ENCODE results near the gene KRTAP29-1.
A peak's percentile ranks its signal among the peaks of the same experiment; 100 is the strongest.

The KRTAP29-1 gene

DNA sequence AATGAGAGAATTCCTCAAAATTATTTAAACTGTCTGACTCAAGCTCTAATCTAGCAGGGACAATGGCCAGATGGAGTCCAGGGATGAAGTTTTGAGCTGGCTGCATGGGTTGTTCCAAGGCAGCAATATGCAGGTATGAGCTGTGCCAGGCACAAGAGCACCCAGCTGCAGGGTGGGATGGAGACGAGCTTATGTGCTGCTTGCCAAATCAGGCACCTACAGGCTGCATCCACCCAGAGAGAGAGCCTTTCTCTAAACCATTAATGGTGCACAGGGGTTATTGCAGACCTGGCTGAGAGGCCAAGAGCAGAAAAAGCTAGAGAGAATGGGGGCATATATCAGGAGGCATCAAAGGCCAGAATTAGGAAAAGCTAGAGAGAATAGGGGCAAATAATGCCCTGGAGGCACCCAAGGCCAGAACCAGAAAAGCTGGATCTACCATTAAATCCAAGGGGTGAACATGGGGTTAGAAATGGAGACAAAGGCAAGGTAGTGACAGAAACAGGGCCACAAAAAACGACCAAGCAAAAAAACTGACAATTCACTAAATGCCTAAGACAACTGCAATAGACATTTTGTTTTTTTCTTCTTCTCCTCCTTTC, 37.0 kb upstream of the KRTAP29-1 start:
- Histone ChIP-seq H3K27me3 (replicated peaks; ENCODE audit: control insufficient read depth, insufficient read depth, low read length) (peaks cover 19% of the 10 kb centered on the region), H3K36me3 (ENCODE audit: control insufficient read depth, insufficient read depth, low read length, severe bottlenecking) (no peaks in the 10 kb centered on the region), H3K9ac (ENCODE audit: low read length) (no peak overlapping the region), H3K4me3 (ENCODE audit: low read length) (no peak overlapping the region), H3K9me3 (ENCODE audit: control insufficient read depth, low read length) (peaks cover 26% of the 10 kb centered on the region), H3K4me1 (ENCODE audit: control insufficient read depth, insufficient read depth, low read length) (peaks cover 5% of the 10 kb centered on the region)
- no peak for DNase-seq (ENCODE audit: low read depth)

GRCh38 chr17:41338961-41339485, 36.4 kb upstream of the KRTAP29-1 start:
- Histone ChIP-seq H3K9me3 (ENCODE audit: control insufficient read depth, low read length) (peaks cover 26% of the 10 kb centered on the region), H3K4me1 (ENCODE audit: control insufficient read depth, insufficient read depth, low read length) (peaks cover 5% of the 10 kb centered on the region), H3K36me3 (ENCODE audit: control insufficient read depth, insufficient read depth, low read length, severe bottlenecking) (no peaks in the 10 kb centered on the region), H3K4me3 (ENCODE audit: low read length) (no peak overlapping the region), H3K9ac (ENCODE audit: low read length) (no peak overlapping the region), H3K27me3 (replicated peaks; ENCODE audit: control insufficient read depth, insufficient read depth, low read length) (peaks cover 25% of the 10 kb centered on the region)
- peak; percentile 46 for DNase-seq (ENCODE audit: low read depth)

- Histone ChIP-seq H3K4me3 (ENCODE audit: low read length) (no peak overlapping the region), H3K9ac (ENCODE audit: low read length) (no peak overlapping the region), H3K9me3 (ENCODE audit: control insufficient read depth, low read length) (no peaks in the 10 kb centered on the region), H3K27me3 (replicated peaks; ENCODE audit: control insufficient read depth, insufficient read depth, low read length) (peaks cover 19% of the 10 kb centered on the region), H3K36me3 (ENCODE audit: control insufficient read depth, insufficient read depth, low read length, severe bottlenecking) (no peaks in the 10 kb centered on the region), H3K4me1 (ENCODE audit: control insufficient read depth, insufficient read depth, low read length) (peaks cover 5% of the 10 kb centered on the region)
- DNase-seq (ENCODE audit: low read depth): no peak
Observed at GRCh38 chr17:41335747-41336146, 33.1 kb upstream of the KRTAP29-1 start.

- no peak for DNase-seq (ENCODE audit: low read depth)
Observed at GRCh38 chr17:41334385-41335305, 32.0 kb upstream of the KRTAP29-1 start.

DNA sequence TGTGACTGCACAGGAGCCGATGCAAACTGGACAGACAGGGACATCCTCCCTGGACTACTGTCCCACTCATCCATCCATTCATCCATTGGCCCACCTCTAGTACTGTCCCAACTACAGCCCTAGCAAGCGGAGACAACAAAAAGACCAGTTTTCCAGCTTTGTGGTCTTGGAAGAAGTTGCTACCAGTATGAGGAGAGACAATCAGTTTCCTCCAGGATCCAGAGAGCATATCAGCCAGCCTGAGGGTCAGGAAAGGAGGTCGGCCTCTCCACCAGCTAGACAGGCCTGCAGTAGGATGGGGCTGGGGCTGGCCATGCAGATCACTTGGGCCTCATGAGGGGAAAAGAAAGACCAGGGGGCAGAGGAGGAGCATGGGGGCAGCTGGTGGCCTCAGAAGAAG, 31.2 kb upstream of the KRTAP29-1 start:
- H3K4me3 ChIP-seq (ENCODE audit: low read length): no peak overlapping the region
- no peaks in the 10 kb centered on the region for H3K36me3 ChIP-seq (ENCODE audit: control insufficient read depth, insufficient read depth, low read length, severe bottlenecking)
- no peaks in the 10 kb centered on the region for H3K9me3 ChIP-seq (ENCODE audit: control insufficient read depth, low read length)
- no peak for DNase-seq (ENCODE audit: low read depth)
- no peak overlapping the region for H3K9ac ChIP-seq (ENCODE audit: low read length)
- no peaks in the 10 kb centered on the region for H3K4me1 ChIP-seq (ENCODE audit: control insufficient read depth, insufficient read depth, low read length)
- H3K27me3 ChIP-seq (replicated peaks; ENCODE audit: control insufficient read depth, insufficient read depth, low read length): peaks cover 12% of the 10 kb centered on the region

More at GRCh38 chr17:41334385-41335305, 32.0 kb upstream of the KRTAP29-1 start:
- no peak overlapping the region for H3K4me3 ChIP-seq (ENCODE audit: low read length)
- H3K4me1 ChIP-seq (ENCODE audit: control insufficient read depth, insufficient read depth, low read length): peaks cover 5% of the 10 kb centered on the region
- H3K9me3 ChIP-seq (ENCODE audit: control insufficient read depth, low read length): no peaks in the 10 kb centered on the region
- H3K36me3 ChIP-seq (ENCODE audit: control insufficient read depth, insufficient read depth, low read length, severe bottlenecking): no peaks in the 10 kb centered on the region
- no peak overlapping the region for H3K9ac ChIP-seq (ENCODE audit: low read length)
- peaks cover 15% of the 10 kb centered on the region for H3K27me3 ChIP-seq (replicated peaks; ENCODE audit: control insufficient read depth, insufficient read depth, low read length)

- Histone ChIP-seq H3K9me3 (ENCODE audit: control insufficient read depth, low read length) (no peaks in the 10 kb centered on the region), H3K36me3 (ENCODE audit: control insufficient read depth, insufficient read depth, low read length, severe bottlenecking) (no peaks in the 10 kb centered on the region), H3K4me1 (ENCODE audit: control insufficient read depth, insufficient read depth, low read length) (no peaks in the 10 kb centered on the region), H3K27me3 (replicated peaks; ENCODE audit: control insufficient read depth, insufficient read depth, low read length) (peaks cover 12% of the 10 kb centered on the region), H3K4me3 (ENCODE audit: low read length) (no peak overlapping the region), H3K9ac (ENCODE audit: low read length) (no peak overlapping the region)
- DNase-seq (ENCODE audit: low read depth): no peak
Observed at GRCh38 chr17:41333098-41333497, 30.4 kb upstream of the KRTAP29-1 start.

- Histone ChIP-seq H3K4me3 (ENCODE audit: low read length) (no peak overlapping the region), H3K4me1 (ENCODE audit: control insufficient read depth, insufficient read depth, low read length) (no peaks in the 10 kb centered on the region), H3K9ac (ENCODE audit: low read length) (no peak overlapping the region), H3K36me3 (ENCODE audit: control insufficient read depth, insufficient read depth, low read length, severe bottlenecking) (no peaks in the 10 kb centered on the region), H3K9me3 (ENCODE audit: control insufficient read depth, low read length) (no peaks in the 10 kb centered on the region), H3K27me3 (replicated peaks; ENCODE audit: control insufficient read depth, insufficient read depth, low read length) (peaks cover 12% of the 10 kb centered on the region)
- DNase-seq (ENCODE audit: low read depth): no peak
Observed at GRCh38 chr17:41332239-41332638, 29.6 kb upstream of the KRTAP29-1 start.

DNA sequence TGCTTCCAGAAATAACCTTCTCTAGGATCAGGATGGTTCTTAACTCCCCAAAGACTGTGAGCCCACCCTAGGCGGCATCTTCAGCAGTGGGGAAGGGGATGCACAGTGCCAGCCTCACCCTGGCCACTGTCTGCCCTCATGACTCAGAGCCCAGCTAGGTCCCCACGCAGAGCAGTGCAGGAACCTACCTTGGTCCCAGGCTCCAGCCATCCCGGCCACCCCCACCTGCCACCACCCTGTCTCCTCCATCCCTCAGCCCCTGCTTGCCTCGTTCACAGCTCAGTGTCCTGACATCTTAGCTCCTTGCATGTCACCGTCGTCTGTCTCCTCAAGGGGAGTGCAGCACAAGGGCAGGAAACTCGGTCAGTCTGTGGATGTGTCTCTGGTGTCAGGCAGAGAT, 29.0 kb upstream of the KRTAP29-1 start:
- H3K4me1 ChIP-seq (ENCODE audit: control insufficient read depth, insufficient read depth, low read length): no peaks in the 10 kb centered on the region
- DNase-seq (ENCODE audit: low read depth): no peak
- H3K9me3 ChIP-seq (ENCODE audit: control insufficient read depth, low read length): no peaks in the 10 kb centered on the region

GRCh38 chr17:41329279-41329948, 26.8 kb upstream of the KRTAP29-1 start:
- no peaks in the 10 kb centered on the region for H3K9me3 ChIP-seq (ENCODE audit: control insufficient read depth, low read length)
- H3K4me1 ChIP-seq (ENCODE audit: control insufficient read depth, insufficient read depth, low read length): no peaks in the 10 kb centered on the region
- H3K4me3 ChIP-seq (ENCODE audit: low read length): no peak overlapping the region
- H3K36me3 ChIP-seq (ENCODE audit: control insufficient read depth, insufficient read depth, low read length, severe bottlenecking): no peaks in the 10 kb centered on the region
- H3K27me3 ChIP-seq (replicated peaks; ENCODE audit: control insufficient read depth, insufficient read depth, low read length): peaks cover 4% of the 10 kb centered on the region
- DNase-seq (ENCODE audit: low read depth): peak; percentile 78
- no peak overlapping the region for H3K9ac ChIP-seq (ENCODE audit: low read length)

More for the DNA sequence above, 29.0 kb upstream of the KRTAP29-1 start:
- Histone ChIP-seq H3K4me3 (ENCODE audit: low read length) (no peak overlapping the region), H3K27me3 (replicated peaks; ENCODE audit: control insufficient read depth, insufficient read depth, low read length) (peaks cover 12% of the 10 kb centered on the region), H3K36me3 (ENCODE audit: control insufficient read depth, insufficient read depth, low read length, severe bottlenecking) (no peaks in the 10 kb centered on the region), H3K9ac (ENCODE audit: low read length) (no peak overlapping the region)

- H3K36me3 ChIP-seq (ENCODE audit: control insufficient read depth, insufficient read depth, low read length, severe bottlenecking): no peaks in the 10 kb centered on the region
- no peak overlapping the region for H3K4me3 ChIP-seq (ENCODE audit: low read length)
- no peak overlapping the region for H3K9ac ChIP-seq (ENCODE audit: low read length)
- no peaks in the 10 kb centered on the region for H3K9me3 ChIP-seq (ENCODE audit: control insufficient read depth, low read length)
- no peaks in the 10 kb centered on the region for H3K4me1 ChIP-seq (ENCODE audit: control insufficient read depth, insufficient read depth, low read length)
- no peaks in the 10 kb centered on the region for H3K27me3 ChIP-seq (replicated peaks; ENCODE audit: control insufficient read depth, insufficient read depth, low read length)
- no peak for DNase-seq (ENCODE audit: low read depth)
Observed at GRCh38 chr17:41328207-41328606, 25.6 kb upstream of the KRTAP29-1 start.

Measured in adipocyte (in vitro differentiated cells).